ENCODE data around the gene DOCK4.

The DOCK4 gene

DNA sequence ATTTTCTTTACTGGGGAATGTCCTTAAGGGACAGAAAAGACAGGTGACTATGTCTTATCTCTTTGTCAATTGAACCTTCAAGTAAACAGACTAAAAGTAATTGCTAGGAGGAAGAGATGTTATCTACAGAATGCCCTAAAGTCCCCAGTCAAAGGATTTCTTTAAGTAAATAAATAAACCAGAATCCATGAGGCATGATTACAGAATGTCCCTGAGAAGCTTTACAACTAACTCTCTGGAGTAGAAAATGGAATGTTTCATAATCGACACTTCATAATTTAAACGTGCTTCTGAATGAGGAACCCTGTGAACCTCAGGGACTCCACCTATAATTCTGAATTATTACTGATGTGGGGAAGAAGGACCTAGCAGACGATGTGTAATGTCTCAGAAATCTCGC lies 456.0 kb downstream of the DOCK4 start:
- Histone ChIP-seq H3K79me1 (replicated peaks; ENCODE audit: low read length, poor library complexity, severe bottlenecking) (no peaks in the 10 kb centered on the region), H4K91ac (ENCODE audit: low read length) (no peak overlapping the region), H3K4me2 (ENCODE audit: low read length, poor library complexity, severe bottlenecking) (no peak overlapping the region), H3K27me3 (ENCODE audit: control insufficient read depth in 1 of 2, insufficient read depth in 1 of 2, low read length in 2 of 2) (no peaks in the 10 kb centered on the region), H3K36me3 (ENCODE audit: control insufficient read depth in 1 of 2, insufficient read depth in 2 of 2, low read depth in 1 of 2, low read length in 2 of 2) (peaks cover 3 to 4% of the 10 kb centered on the region in 2 experiments), H3K4me1 (ENCODE audit: control insufficient read depth, insufficient read depth, low read depth, low read length) (peaks cover 4% of the 10 kb centered on the region), H2BK120ac (ENCODE audit: low read depth, low read length) (no peak overlapping the region), H2AK5ac (ENCODE audit: low read length, severe bottlenecking) (no peak overlapping the region), H3K27ac (ENCODE audit: low read length, poor library complexity, severe bottlenecking) (no peak overlapping the region), H3K23ac (ENCODE audit: low read length in 2 of 2) (no peak overlapping the region), H4K8ac (ENCODE audit: low read length) (no peak overlapping the region), H2AFZ (ENCODE audit: low read depth, low read length) (no peak overlapping the region), H2BK15ac (ENCODE audit: low read depth, poor library complexity, severe bottlenecking) (no peak overlapping the region), H3K4me3 (ENCODE audit: insufficient read depth in 1 of 2, low read depth in 1 of 2, low read length in 2 of 2) (no peak overlapping the region), H3K9ac (ENCODE audit: low read length) (no peak overlapping the region), H3K14ac (ENCODE audit: low read length in 2 of 2) (no peak overlapping the region), H3K4ac (ENCODE audit: low read depth in 1 of 2, low read length in 2 of 2) (no peak overlapping the region), H2BK5ac (ENCODE audit: low read depth, low read length, poor library complexity, severe bottlenecking) (no peak overlapping the region), H3K18ac (ENCODE audit: low read depth in 1 of 2, low read length in 2 of 2) (no peak overlapping the region), H3K9me3 (ENCODE audit: control insufficient read depth, low read length) (peaks cover 2% of the 10 kb centered on the region), H2BK12ac (ENCODE audit: low read length in 2 of 2) (no peak overlapping the region)
- WGBS, result 59% methylated on average over 2 of the region's 4 CpGs
- peak; percentile 37 for DNase-seq

GRCh38 chr7:111749625-111750024 lies 456.6 kb downstream of the DOCK4 start:
- Histone ChIP-seq H4K91ac (ENCODE audit: low read length) (no peak overlapping the region), H3K18ac (ENCODE audit: low read depth in 1 of 2, low read length in 2 of 2) (no peak overlapping the region), H3K23ac (ENCODE audit: low read length in 2 of 2) (no peak overlapping the region), H3K4me1 (ENCODE audit: control insufficient read depth, insufficient read depth, low read depth, low read length) (peaks cover 2% of the 10 kb centered on the region), H3K27ac (ENCODE audit: low read length, poor library complexity, severe bottlenecking) (no peak overlapping the region), H2BK15ac (ENCODE audit: low read depth, poor library complexity, severe bottlenecking) (no peak overlapping the region), H2AFZ (ENCODE audit: low read depth, low read length) (no peak overlapping the region), H3K36me3 (ENCODE audit: control insufficient read depth in 1 of 2, insufficient read depth in 2 of 2, low read depth in 1 of 2, low read length in 2 of 2) (peaks cover 3% of the 10 kb centered on the region in 2 experiments), H3K4ac (ENCODE audit: low read depth in 1 of 2, low read length in 2 of 2) (no peak overlapping the region), H3K9ac (ENCODE audit: low read length) (no peak overlapping the region), H2BK120ac (ENCODE audit: low read depth, low read length) (no peak overlapping the region), H3K79me1 (replicated peaks; ENCODE audit: low read length, poor library complexity, severe bottlenecking) (no peaks in the 10 kb centered on the region), H3K9me3 (ENCODE audit: control insufficient read depth, low read length) (peaks cover 2% of the 10 kb centered on the region), H3K4me2 (ENCODE audit: low read length, poor library complexity, severe bottlenecking) (no peak overlapping the region), H3K27me3 (ENCODE audit: control insufficient read depth in 1 of 2, insufficient read depth in 1 of 2, low read length in 2 of 2) (no peaks in the 10 kb centered on the region), H2BK12ac (ENCODE audit: low read length in 2 of 2) (no peak overlapping the region), H3K4me3 (ENCODE audit: insufficient read depth in 1 of 2, low read depth in 1 of 2, low read length in 2 of 2) (no peak overlapping the region), H2BK5ac (ENCODE audit: low read depth, low read length, poor library complexity, severe bottlenecking) (no peak overlapping the region), H3K14ac (ENCODE audit: low read length in 2 of 2) (no peak overlapping the region), H4K8ac (ENCODE audit: low read length) (no peak overlapping the region), H2AK5ac (ENCODE audit: low read length, severe bottlenecking) (no peak overlapping the region)
- no CpG with 5 or more reads among the region's 2 CpGs for WGBS
- no peak for DNase-seq

GRCh38 chr7:111747718-111748117 lies 458.5 kb downstream of the DOCK4 start:
- no peaks in the 10 kb centered on the region for H3K4me1 ChIP-seq (ENCODE audit: control insufficient read depth, insufficient read depth, low read depth, low read length)
- no peak overlapping the region for H4K8ac ChIP-seq (ENCODE audit: low read length)
- H2AK5ac ChIP-seq (ENCODE audit: low read length, severe bottlenecking), result no peak overlapping the region
- no peak overlapping the region for H3K23ac ChIP-seq (ENCODE audit: low read length in 2 of 2)
- H3K27me3 ChIP-seq (ENCODE audit: control insufficient read depth in 1 of 2, insufficient read depth in 1 of 2, low read length in 2 of 2), result no peaks in the 10 kb centered on the region
- H3K36me3 ChIP-seq (ENCODE audit: control insufficient read depth in 1 of 2, insufficient read depth in 2 of 2, low read depth in 1 of 2, low read length in 2 of 2), result peaks cover 7 to 11% of the 10 kb centered on the region in 2 experiments
- H3K27ac ChIP-seq (ENCODE audit: low read length, poor library complexity, severe bottlenecking), result no peak overlapping the region
- DNase-seq, result no peak
- no peak overlapping the region for H2BK15ac ChIP-seq (ENCODE audit: low read depth, poor library complexity, severe bottlenecking)
- H2BK12ac ChIP-seq (ENCODE audit: low read length in 2 of 2), result no peak overlapping the region
- no peak overlapping the region for H3K4ac ChIP-seq (ENCODE audit: low read depth in 1 of 2, low read length in 2 of 2)
- H3K18ac ChIP-seq (ENCODE audit: low read depth in 1 of 2, low read length in 2 of 2), result no peak overlapping the region
- no peak overlapping the region for H3K9ac ChIP-seq (ENCODE audit: low read length)
- no peak overlapping the region for H3K14ac ChIP-seq (ENCODE audit: low read length in 2 of 2)
- no peak overlapping the region for H4K91ac ChIP-seq (ENCODE audit: low read length)
- H3K4me3 ChIP-seq (ENCODE audit: insufficient read depth in 1 of 2, low read depth in 1 of 2, low read length in 2 of 2), result no peak overlapping the region
- H2AFZ ChIP-seq (ENCODE audit: low read depth, low read length), result no peak overlapping the region
- H2BK5ac ChIP-seq (ENCODE audit: low read depth, low read length, poor library complexity, severe bottlenecking), result no peak overlapping the region
- H3K9me3 ChIP-seq (ENCODE audit: control insufficient read depth, low read length), result peaks cover 2% of the 10 kb centered on the region
- no peaks in the 10 kb centered on the region for H3K79me1 ChIP-seq (replicated peaks; ENCODE audit: low read length, poor library complexity, severe bottlenecking)
- no peak overlapping the region for H2BK120ac ChIP-seq (ENCODE audit: low read depth, low read length)
- H3K4me2 ChIP-seq (ENCODE audit: low read length, poor library complexity, severe bottlenecking), result no peak overlapping the region

DNA sequence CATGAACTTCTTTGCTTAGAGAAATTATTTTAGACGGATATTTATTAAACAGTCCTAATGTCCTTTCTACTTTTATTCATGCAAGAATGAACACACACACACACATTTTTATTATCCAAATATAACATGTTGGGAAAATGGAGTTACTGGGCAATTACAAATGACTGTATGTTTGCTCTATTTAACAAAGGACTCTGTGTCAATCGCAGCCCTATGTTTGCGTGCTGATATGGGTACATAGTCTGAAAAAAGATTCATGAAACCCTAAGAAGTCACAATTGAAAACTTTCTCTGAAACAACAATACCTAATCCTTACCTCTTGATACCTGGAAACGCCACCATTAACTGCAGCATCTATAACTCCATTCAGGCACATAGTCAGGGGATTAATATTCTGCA lies 459.2 kb downstream of the DOCK4 start:
- no peak overlapping the region for H3K18ac ChIP-seq (ENCODE audit: low read depth in 1 of 2, low read length in 2 of 2)
- no peak overlapping the region for H2AFZ ChIP-seq (ENCODE audit: low read depth, low read length)
- H2BK120ac ChIP-seq (ENCODE audit: low read depth, low read length), result no peak overlapping the region
- no peak for DNase-seq
- H3K4me1 ChIP-seq (ENCODE audit: control insufficient read depth, insufficient read depth, low read depth, low read length), result no peaks in the 10 kb centered on the region
- WGBS, result over 99% methylated on average over 3 of the region's 4 CpGs
- no peak overlapping the region for H3K4me3 ChIP-seq (ENCODE audit: insufficient read depth in 1 of 2, low read depth in 1 of 2, low read length in 2 of 2)
- no peak overlapping the region for H3K4me2 ChIP-seq (ENCODE audit: low read length, poor library complexity, severe bottlenecking)
- no peak overlapping the region for H3K27ac ChIP-seq (ENCODE audit: low read length, poor library complexity, severe bottlenecking)
- no peak overlapping the region for H4K91ac ChIP-seq (ENCODE audit: low read length)
- H2AK5ac ChIP-seq (ENCODE audit: low read length, severe bottlenecking), result no peak overlapping the region
- no peak overlapping the region for H3K4ac ChIP-seq (ENCODE audit: low read depth in 1 of 2, low read length in 2 of 2)
- no peaks in the 10 kb centered on the region for H3K79me1 ChIP-seq (replicated peaks; ENCODE audit: low read length, poor library complexity, severe bottlenecking)
- no peak overlapping the region for H2BK12ac ChIP-seq (ENCODE audit: low read length in 2 of 2)
- no peak overlapping the region for H2BK5ac ChIP-seq (ENCODE audit: low read depth, low read length, poor library complexity, severe bottlenecking)
- no peak overlapping the region for H3K9ac ChIP-seq (ENCODE audit: low read length)
- H3K36me3 ChIP-seq (ENCODE audit: control insufficient read depth in 1 of 2, insufficient read depth in 2 of 2, low read depth in 1 of 2, low read length in 2 of 2), result peaks cover 7 to 11% of the 10 kb centered on the region in 2 experiments
- no peak overlapping the region for H4K8ac ChIP-seq (ENCODE audit: low read length)
- no peak overlapping the region for H3K14ac ChIP-seq (ENCODE audit: low read length in 2 of 2)
- peaks cover 2% of the 10 kb centered on the region for H3K9me3 ChIP-seq (ENCODE audit: control insufficient read depth, low read length)
- H3K27me3 ChIP-seq (ENCODE audit: control insufficient read depth in 1 of 2, insufficient read depth in 1 of 2, low read length in 2 of 2), result no peaks in the 10 kb centered on the region
- H2BK15ac ChIP-seq (ENCODE audit: low read depth, poor library complexity, severe bottlenecking), result no peak overlapping the region
- H3K23ac ChIP-seq (ENCODE audit: low read length in 2 of 2), result no peak overlapping the region
